Right ventricle myocardium inferior (tissue), 1 donor: Measurements from ENCODE around the gene ELK4. TPM values are rescaled to one million over a fixed set of nuclear protein-coding genes. Genes with fewer than 3 reads are reported as not detected.

Experiments
- ATAC-seq: fragments of 200-7000 bp; cut with Tn5 transposase; one replicate; pipeline ENCODE4 v1.9.1; 2020; ENCODE audit warnings: mild to moderate bottlenecking, moderate library complexity
- DNase-seq: peaks from one replicate; pipeline ENCODE4 v3.0.0; 2021; ENCODE audit errors: missing footprints
- intact Hi-C: fragments of 100-400 bp; cut with DNase I; formaldehyde crosslinking; loops from one replicate; pipeline ENCODE4 v1.11.0; 2022
- total RNA-seq: library from RNA; stranded (reverse); fragmentation: NEBNext Ultra II Directional; extraction: Animal tissue kit (Norgen Biotek cat#: 25700); gene quantifications from one replicate; pipeline ENCODE4 v1.2.1, GENCODE V29; 2021
- donor health status: DM: no; HTN: yes; CAD: no; lungs with severe emphysema.

Gene ELK4
- total RNA-seq, 1 donor from 2014 or later = 35.5 TPM

GRCh38 chr1:205577874-205578658 lies 53.7 kb downstream of the ELK4 start:
- ATAC-seq = no peak
- DNase-seq = no peak

GRCh38 chr1:205576805-205577761 lies 54.7 kb downstream of the ELK4 start:
- no peak for ATAC-seq
- no peak for DNase-seq
- intact Hi-C loops = no loop called here

More at GRCh38 chr1:205577874-205578658, 53.7 kb downstream of the ELK4 start:
- intact Hi-C loops = no loop called here

- no peak for ATAC-seq
- no peak for DNase-seq
- intact Hi-C loops = no loop called here
Measured at GRCh38 chr1:205576011-205576410, 55.8 kb downstream of the ELK4 start.

GRCh38 chr1:205575294-205575885 lies 56.4 kb downstream of the ELK4 start:
- no peak for DNase-seq
- ATAC-seq = no peak
- intact Hi-C loops = no loop called here

GRCh38 chr1:205572421-205572820 lies 59.4 kb downstream of the ELK4 start:
- no peak for ATAC-seq
- intact Hi-C loops = no loop called here
- DNase-seq = no peak

GRCh38 chr1:205571747-205572146 lies 60.1 kb downstream of the ELK4 start:
- intact Hi-C loops = no loop called here

GRCh38 chr1:205570796-205571537 lies 60.8 kb downstream of the ELK4 start:
- DNase-seq (no peak), ATAC-seq (no peak)
- intact Hi-C loops = no loop called here

More at GRCh38 chr1:205571747-205572146, 60.1 kb downstream of the ELK4 start:
- ATAC-seq = no peak
- DNase-seq = no peak

GRCh38 chr1:205570173-205570501 lies 61.7 kb downstream of the ELK4 start:
- intact Hi-C loops = no loop called here
- no peak for ATAC-seq
- DNase-seq = no peak

- ATAC-seq = no peak
- DNase-seq = no peak
- intact Hi-C loops = loop anchor here (1.0 kb wide), 1 partner anchor 40 kb away; no protein-coding TSS in a partner anchor
Measured at GRCh38 chr1:205569411-205570172, 62.2 kb downstream of the ELK4 start.

GRCh38 chr1:205568469-205569361 lies 63.1 kb downstream of the ELK4 start:
- ATAC-seq (no peak), DNase-seq (no peak)
- intact Hi-C loops = loop anchor here (1.0 kb wide), 1 partner anchor 39 kb away; no protein-coding TSS in a partner anchor

- intact Hi-C loops = no loop called here
- DNase-seq (no peak), ATAC-seq (no peak)
Measured at GRCh38 chr1:205568135-205568468, 63.7 kb downstream of the ELK4 start.

- ATAC-seq (no peak), DNase-seq (no peak)
- intact Hi-C loops = no loop called here
Measured at GRCh38 chr1:205567716-205568115, 64.1 kb downstream of the ELK4 start.

GRCh38 chr1:205565799-205566198 lies 66.0 kb downstream of the ELK4 start:
- no peak for ATAC-seq
- intact Hi-C loops = no loop called here

GRCh38 chr1:205563927-205564441 lies 67.8 kb downstream of the ELK4 start:
- DNase-seq (no peak), ATAC-seq (no peak)
- intact Hi-C loops = no loop called here

More at GRCh38 chr1:205565799-205566198, 66.0 kb downstream of the ELK4 start:
- DNase-seq = no peak

GRCh38 chr1:205561501-205562203 lies 70.2 kb downstream of the ELK4 start:
- ATAC-seq (no peak), DNase-seq (no peak)
- intact Hi-C loops = no loop called here
